Neural cell (in vitro differentiated cells): Measurements from ENCODE around the gene GDPD4.

Experiments
- CTCF ChIP-seq: fragments of 450-650 bp; IDR thresholded peaks from 2 replicates; pipeline ENCODE4 v1.5.1; 2014; ENCODE audit warnings: antibody characterized with exemption, mild to moderate bottlenecking, moderate library complexity; ENCODE audit not compliant: poor library complexity, severe bottlenecking
- EP300 ChIP-seq: fragments of 450-650 bp; conservative IDR thresholded peaks from 2 replicates; pipeline ENCODE4 v1.6.1; 2014; ENCODE audit warnings: antibody characterized with exemption, mild to moderate bottlenecking, moderate library complexity; ENCODE audit not compliant: poor library complexity, severe bottlenecking
- EZH2 ChIP-seq: fragments of 200-600, 300-800 bp; shearing (Covaris generic), sonication (generic); IDR thresholded peaks from 2 replicates; pipeline ENCODE4 v1.6.1; 2014; ENCODE audit warnings: antibody characterized with exemption, low read length, borderline replicate concordance, mild to moderate bottlenecking; ENCODE audit not compliant: insufficient read depth, poor library complexity, severe bottlenecking
- POLR2AphosphoS5 ChIP-seq: IDR thresholded peaks from 2 replicates; pipeline ENCODE4 v1.6.1; 2012
- SMC3 ChIP-seq: fragments of 450-650 bp; conservative IDR thresholded peaks from 2 replicates; pipeline ENCODE4 v1.6.1; 2014; ENCODE audit warnings: antibody characterized with exemption, mild to moderate bottlenecking, moderate library complexity; ENCODE audit not compliant: poor library complexity
- TAF1 ChIP-seq: IDR thresholded peaks from 2 replicates; pipeline ENCODE4 v1.6.1; 2012; ENCODE audit warnings: low read depth
- TF ChIP-seq, protein P1 (sequence below): IDR thresholded peaks from 2 replicates; pipeline ENCODE4 v1.6.1; 2012; ENCODE audit warnings: borderline replicate concordance

DNA sequence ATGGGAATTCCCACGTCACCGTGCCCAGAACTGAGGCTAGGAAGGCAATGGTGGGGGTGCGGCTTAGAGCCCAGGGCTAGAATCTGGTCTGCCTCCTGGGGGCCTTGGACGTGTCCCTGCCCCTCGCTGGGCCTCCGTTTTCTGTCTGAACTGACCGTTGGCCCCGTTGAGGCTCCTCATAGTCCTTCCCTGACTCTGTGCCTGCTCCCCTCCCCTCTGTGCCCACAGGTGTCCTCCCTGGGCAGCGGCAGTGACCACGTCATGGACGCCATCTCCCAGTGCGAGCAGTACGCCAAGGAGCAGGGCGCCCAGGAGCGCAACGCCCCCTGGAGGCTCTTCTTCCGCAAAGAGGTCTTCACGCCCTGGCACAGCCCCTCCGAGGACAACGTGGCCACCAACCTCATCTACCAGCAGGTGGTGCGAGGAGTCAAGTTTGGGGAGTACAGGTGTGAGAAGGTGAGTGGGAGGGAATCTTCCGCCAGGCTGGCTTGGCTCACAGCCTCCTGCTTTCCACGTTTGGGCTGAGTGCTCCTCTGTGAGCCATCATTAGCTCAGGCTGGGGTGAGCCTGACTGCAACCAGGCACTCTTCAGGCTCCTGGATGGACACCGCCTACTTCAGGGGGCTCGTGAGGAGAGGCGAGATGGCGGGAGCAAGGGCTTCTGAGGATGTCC, 109.5 kb downstream of the GDPD4 start:
- TF ChIP-seq CTCF (no peak), EZH2 (no peak), EP300 (no peak), TAF1 (no peak), SMC3 (peak; percentile 15), POLR2AphosphoS5 (no peak)
- TF ChIP-seq, protein P1, sequence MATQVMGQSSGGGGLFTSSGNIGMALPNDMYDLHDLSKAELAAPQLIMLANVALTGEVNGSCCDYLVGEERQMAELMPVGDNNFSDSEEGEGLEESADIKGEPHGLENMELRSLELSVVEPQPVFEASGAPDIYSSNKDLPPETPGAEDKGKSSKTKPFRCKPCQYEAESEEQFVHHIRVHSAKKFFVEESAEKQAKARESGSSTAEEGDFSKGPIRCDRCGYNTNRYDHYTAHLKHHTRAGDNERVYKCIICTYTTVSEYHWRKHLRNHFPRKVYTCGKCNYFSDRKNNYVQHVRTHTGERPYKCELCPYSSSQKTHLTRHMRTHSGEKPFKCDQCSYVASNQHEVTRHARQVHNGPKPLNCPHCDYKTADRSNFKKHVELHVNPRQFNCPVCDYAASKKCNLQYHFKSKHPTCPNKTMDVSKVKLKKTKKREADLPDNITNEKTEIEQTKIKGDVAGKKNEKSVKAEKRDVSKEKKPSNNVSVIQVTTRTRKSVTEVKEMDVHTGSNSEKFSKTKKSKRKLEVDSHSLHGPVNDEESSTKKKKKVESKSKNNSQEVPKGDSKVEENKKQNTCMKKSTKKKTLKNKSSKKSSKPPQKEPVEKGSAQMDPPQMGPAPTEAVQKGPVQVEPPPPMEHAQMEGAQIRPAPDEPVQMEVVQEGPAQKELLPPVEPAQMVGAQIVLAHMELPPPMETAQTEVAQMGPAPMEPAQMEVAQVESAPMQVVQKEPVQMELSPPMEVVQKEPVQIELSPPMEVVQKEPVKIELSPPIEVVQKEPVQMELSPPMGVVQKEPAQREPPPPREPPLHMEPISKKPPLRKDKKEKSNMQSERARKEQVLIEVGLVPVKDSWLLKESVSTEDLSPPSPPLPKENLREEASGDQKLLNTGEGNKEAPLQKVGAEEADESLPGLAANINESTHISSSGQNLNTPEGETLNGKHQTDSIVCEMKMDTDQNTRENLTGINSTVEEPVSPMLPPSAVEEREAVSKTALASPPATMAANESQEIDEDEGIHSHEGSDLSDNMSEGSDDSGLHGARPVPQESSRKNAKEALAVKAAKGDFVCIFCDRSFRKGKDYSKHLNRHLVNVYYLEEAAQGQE: no peak
